ENCODE data around the gene AJM1.

The AJM1 gene

GRCh38 chr9:136808075-136808805, 34.0 kb upstream of the AJM1 start:
- no peak for DNase-seq

GRCh38 chr9:136808806-136809158, 33.5 kb upstream of the AJM1 start:
- peak; percentile 9 for DNase-seq

GRCh38 chr9:136814725-136815421, 27.4 kb upstream of the AJM1 start:
- no peak for DNase-seq

GRCh38 chr9:136815422-136815782, 26.9 kb upstream of the AJM1 start:
- DNase-seq = no peak

GRCh38 chr9:136820971-136821825, 21.1 kb upstream of the AJM1 start:
- no peak for DNase-seq

- DNase-seq = no peak
Measured at GRCh38 chr9:136821826-136822544, 20.3 kb upstream of the AJM1 start.

- no peak for DNase-seq
Measured at GRCh38 chr9:136823136-136824046, 18.9 kb upstream of the AJM1 start.

- no peak for DNase-seq
Measured at GRCh38 chr9:136824496-136825225, 17.6 kb upstream of the AJM1 start.

GRCh38 chr9:136825295-136826187, 16.7 kb upstream of the AJM1 start:
- DNase-seq = no peak

- DNase-seq = no peak
Measured at GRCh38 chr9:136826188-136826541, 16.1 kb upstream of the AJM1 start.

GRCh38 chr9:136826703-136827582, 15.3 kb upstream of the AJM1 start:
- DNase-seq = no peak

GRCh38 chr9:136827794-136828473, 14.3 kb upstream of the AJM1 start:
- no peak for DNase-seq

GRCh38 chr9:136828474-136829140, 13.7 kb upstream of the AJM1 start:
- no peak for DNase-seq

- no peak for DNase-seq
Measured at GRCh38 chr9:136829412-136829811, 12.9 kb upstream of the AJM1 start.

GRCh38 chr9:136829981-136830885, 12.0 kb upstream of the AJM1 start:
- DNase-seq = no peak

GRCh38 chr9:136831002-136831719, 11.1 kb upstream of the AJM1 start:
- DNase-seq = no peak
